GM19395 (cell line): ENCODE measurements around the gene RER1.
"Not testable (repeated sequence)": the region's sequence is repeated elsewhere in the genome, so short reads cannot be mapped to it uniquely, and the experiment has no call there.

ENCODE experiments used
- ATAC-seq: cut with Tn5 transposase; IDR thresholded peaks from one replicate; pipeline ENCODE4 v1.9.1; 2021; ENCODE audit warnings: mild to moderate bottlenecking, moderate library complexity; ENCODE audit not compliant: unreplicated experiment

RER1 gene

DNA sequence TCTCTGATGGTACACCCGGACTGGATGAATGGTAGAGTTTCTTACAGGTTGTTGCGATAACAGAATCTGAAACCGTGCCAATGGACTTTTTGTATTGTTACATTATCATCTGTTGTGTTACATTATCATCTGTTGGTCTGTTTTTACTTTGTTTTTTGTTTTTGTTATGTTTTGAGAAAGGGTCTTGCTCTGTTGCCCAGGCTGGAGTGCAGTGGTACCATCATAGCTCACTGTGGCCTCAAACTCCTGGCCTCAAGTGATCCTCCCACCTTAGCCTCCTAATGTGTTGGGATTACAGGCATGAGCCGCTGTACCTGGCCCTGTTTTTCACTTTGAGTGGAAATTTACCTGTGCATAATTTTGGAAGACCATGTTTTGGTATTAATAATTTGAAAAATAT is 30.9 kb downstream of the RER1 start:
- ATAC-seq: no peak

DNA sequence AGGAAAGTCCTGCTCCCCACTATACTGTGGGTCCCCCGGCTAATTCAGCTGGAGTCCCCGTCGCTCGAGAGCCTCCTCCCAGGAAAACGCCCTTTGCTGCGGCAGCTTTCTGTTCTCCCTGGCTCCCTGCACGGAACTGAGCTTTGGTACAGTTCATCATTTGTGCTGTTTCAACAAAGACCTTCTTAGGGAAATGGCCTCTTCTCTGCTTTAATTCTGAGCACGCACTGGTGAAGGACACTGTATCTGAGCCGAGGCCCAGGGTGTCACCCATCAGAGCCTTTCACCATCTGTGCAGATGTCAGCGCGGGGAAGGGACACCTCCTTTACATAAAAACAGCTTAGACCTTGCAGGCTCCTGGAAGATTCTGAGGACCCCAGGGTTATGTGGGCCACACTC is 34.3 kb downstream of the RER1 start:
- no peak for ATAC-seq

DNA sequence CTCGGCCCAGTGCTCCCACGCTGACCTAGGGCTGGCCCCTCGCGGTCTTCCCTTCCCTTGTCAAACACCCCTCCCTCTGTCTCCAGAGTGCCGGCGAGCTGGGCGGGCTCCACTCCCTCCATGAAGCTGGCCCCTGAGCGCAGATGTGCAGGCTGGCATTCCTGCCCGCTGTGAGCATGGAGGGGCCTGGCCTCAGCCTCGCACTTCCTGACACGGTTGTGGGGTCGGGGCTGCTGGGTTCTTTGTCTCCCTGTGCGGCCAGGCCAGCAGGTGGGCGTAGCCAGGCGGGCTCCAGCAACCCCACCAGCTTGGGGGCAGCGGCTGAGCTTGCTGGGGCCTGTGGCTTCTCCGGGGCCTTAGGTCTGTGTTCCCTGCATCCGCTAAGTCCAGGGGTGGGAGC is 34.9 kb downstream of the RER1 start:
- no peak for ATAC-seq

DNA sequence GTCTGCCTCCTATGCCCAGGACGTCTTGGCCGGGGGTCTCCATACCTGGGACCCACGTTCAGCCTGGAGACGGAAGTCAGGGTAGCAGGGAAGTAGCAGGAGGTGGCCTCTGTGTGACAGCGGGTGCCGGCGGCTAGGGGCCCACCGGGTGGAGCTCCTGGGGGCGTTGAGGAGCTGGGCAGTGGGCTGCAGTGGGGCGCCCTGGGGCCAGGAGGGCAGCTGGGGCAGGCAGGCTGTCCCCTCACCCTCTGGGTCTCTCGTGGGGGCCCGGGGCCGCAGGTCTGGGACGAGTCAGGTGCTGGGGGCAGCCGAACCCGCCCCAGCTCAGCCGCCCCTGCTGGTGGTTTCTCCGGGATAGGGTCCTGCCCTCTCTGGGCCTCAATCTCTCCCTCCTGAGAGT is 35.4 kb downstream of the RER1 start:
- ATAC-seq: no peak

DNA sequence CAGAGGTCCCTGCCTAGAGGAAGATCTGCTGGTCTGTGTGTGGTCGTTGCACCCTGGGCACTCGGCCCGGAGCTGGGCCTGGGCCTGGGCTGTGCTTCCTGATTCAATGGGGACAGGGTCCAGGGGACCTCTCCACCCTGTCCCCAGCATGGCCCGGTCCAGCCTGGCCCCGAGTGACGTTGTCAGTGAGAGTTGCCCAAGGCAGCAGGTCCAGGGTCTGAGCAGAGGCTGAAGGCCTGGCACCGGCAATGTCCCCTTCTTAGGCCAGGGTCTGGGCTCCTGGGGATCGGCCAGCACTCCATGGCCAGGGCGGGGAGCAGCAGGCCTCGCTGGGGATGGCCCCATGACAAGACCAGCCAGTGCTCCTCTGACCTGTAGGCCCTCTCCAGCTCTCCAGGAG is 36.3 kb downstream of the RER1 start:
- ATAC-seq: no peak

DNA sequence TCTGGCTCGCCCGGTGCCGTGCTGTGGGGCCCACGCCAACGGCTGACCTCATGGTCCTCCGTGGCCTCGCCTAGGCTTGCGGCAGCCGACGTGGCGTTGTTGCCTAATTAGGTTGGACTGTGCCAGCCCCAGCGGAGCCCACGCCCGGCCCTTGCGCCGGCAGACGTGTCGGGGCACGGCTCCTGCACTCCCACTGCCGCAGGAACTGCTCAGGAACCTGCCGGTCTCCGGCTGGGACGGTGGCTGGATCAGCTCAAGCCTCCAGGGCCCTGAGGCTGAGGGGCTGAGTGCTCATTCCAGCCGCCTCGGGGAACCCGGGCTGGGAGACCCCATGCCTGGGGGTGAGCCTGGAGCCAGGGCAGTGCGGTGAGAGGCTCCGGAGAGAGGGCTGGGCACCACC is 36.8 kb downstream of the RER1 start:
- no peak for ATAC-seq

DNA sequence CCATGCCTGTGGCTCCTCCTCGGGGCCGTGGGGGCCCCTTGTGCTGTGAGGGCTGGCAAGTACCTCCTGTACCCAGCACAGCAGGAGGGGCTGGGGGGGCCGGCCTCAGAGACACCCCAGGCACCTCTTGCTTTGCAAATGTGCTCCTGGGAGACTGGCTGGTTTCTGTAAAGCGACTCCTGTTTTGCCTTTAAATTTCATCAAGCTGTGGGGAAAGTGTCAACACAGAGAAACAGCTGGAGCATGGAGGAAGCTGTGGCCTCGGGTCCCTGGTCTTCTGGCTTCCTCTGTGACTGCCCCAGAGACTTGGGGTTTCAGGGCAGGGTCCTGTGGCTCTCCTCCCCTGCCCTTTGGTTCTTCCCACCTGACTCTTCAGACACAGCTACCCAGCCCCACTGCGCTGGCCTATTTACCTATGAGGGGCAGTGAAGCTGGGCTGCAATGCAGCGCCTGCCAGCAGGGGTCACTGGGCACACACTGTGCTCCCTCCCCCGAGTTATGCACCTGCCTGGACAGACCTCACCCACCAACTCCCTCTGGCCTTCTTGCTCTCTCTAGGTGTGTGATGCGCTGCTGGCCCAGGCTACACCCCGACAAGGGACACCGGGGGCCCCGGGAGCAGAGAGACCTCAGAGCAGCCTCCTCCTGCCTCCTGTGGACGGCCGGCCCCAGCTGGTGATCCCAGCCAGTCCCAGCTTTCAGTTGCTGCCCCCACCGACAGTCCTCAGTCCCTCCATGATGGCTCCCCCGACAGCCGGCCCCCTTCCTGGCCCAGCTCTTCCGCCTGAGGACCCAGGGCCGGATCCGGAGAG is 38.3 kb downstream of the RER1 start:
- no peak for ATAC-seq

DNA sequence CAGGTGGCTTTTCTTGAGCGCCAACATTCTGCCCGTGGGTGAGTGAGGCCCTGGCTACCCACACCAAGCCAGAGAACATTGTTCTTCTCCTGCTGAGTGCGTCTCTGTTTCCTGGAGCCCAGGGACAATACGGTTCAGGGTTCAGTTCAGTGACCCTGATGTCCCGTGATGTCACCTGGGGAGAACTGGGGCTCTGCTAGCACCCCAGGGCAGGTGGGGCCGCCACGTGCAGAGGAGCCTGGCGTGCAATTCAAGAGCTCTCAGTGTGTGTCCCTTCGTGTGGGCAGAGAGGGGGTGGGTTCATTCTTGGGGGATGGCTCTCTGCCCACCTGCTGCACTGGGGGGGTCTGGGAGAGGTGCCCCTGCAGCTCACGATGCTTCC is 38.9 kb downstream of the RER1 start:
- no peak for ATAC-seq

DNA sequence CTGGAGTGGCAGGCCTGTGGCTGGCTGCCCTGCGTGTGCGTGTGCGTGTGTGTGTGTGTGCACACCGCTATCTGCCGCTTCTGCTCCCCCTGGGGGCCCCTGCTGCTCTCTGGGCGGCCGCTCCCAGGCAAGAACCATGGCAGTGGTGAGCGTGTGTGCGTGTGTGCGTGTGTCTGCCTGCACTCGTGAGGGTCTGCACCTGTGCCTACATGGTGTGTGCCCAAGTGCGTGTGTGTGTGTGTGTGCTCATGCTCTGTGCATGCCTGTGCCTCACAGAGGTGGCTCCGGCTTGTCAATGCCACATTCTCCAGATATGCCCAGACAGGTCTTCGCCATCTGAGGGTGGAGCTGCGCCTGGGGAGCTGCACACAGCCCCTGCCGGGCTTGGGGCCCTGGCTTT is 39.5 kb downstream of the RER1 start:
- ATAC-seq: no peak

DNA sequence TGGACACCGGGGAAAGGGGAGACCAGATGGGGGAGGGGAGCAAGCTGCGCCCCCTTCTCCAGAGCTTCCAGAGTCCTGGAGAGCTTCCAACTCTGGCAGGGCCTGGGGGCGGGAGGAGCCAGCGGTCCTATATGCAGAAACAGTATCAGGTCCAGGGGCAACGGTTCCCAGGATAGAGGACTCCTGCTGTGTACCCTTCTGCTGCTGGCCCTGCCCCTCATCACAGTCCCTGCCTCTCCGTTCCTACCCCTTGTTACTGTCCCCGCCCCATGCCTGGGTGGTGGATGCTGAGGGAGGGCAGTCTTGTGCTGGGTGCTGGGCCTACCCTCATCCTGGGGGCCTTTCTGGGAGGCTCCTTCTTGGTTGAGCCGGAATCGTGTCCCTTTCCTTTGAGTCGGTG is 39.9 kb downstream of the RER1 start:
- no peak for ATAC-seq

DNA sequence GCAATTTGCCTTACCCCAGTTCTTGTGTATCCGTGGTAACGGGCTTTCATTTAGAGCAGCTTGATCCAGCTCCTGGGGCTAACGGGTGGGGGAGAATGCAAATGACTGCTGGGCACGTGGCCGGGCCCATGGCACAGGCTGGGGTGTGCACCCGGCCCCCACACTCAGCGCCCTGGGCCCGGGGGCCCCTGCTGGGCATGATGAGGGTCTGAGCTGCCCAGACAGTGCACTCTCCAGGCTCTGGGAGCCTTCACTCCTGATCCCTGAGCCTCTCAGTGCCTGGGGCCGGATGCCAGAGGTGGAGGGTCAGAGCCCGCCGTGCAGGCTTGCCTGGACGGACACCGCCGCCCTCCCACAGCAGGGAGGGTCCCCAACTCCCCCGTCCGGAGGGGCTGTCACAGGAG is 40.8 kb downstream of the RER1 start:
- no peak for ATAC-seq

DNA sequence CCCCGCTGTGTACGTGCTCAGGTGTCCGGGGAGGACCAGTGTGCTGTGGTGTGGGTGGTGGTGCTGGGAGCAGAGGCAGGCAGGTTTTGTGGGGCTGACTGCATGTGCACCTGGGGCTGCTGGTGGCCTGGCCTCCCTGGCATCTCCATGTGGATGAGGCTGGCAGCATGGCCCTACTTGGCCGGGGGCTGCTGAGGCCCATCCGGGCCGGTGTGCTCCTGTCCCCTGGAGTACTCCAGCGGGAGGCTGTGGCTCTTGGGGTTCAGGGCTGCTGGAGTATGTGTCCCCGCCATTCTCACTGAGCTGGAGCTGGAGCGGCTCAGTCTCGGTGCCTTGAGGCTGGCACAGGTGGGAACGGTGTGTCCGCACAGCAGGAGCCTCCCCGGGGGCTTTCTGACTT is 41.6 kb downstream of the RER1 start:
- ATAC-seq: no peak

DNA sequence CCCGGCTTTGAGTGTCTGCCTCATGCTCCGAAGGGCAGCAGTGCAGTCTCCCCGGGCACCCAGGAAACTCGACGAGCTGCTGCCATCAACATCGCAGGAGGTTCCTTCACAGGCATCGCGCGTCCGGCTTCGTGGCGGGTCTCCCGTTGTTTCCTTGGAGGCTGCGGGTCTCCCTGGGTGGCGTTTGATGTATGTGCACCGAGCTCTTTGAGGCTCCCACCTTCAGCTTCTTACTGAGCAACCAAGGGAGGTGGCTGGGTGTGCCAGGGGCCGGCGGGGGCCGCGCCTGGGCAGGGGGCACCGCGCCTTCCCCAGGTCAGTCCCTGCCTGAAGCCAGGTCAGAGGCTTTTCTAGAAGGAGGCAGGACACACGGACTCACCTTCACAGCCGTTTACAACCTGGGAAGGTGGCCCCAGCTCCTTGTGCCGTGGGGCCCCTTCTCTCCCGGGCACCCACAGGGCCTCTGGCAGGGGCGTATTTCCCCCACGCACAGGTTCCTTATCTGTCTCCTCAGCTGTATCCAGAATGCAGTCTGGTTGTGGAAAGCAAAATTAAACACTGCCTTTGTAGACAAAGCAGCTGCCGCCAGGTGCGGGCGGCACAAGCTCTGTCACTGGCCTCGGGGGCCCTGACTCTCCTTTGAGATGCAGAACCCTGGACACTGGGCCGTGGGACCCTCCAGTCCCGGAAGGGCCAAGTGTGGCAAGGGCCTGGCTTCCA is 42.5 kb downstream of the RER1 start:
- no peak for ATAC-seq

DNA sequence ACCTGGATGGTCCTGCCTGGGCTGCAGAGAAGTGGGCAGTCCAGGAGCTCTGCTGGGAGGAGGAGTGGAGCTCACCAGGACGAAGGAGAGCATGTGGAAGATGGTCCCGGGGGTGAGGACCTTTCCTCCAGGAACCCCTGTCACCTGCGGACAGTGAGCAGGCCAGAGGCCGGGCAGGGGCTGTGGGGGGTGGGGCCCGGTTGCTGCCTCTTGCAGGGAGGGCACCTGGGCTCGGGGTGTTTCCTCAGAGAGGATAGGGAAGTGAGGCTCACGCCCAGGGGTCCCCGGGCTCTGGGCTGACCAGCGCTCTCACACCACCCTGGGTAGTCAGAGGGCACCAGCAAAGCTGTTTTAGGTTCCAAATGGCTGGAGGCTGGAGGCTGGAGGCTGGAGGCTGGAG is 43.5 kb downstream of the RER1 start:
- ATAC-seq: no peak

DNA sequence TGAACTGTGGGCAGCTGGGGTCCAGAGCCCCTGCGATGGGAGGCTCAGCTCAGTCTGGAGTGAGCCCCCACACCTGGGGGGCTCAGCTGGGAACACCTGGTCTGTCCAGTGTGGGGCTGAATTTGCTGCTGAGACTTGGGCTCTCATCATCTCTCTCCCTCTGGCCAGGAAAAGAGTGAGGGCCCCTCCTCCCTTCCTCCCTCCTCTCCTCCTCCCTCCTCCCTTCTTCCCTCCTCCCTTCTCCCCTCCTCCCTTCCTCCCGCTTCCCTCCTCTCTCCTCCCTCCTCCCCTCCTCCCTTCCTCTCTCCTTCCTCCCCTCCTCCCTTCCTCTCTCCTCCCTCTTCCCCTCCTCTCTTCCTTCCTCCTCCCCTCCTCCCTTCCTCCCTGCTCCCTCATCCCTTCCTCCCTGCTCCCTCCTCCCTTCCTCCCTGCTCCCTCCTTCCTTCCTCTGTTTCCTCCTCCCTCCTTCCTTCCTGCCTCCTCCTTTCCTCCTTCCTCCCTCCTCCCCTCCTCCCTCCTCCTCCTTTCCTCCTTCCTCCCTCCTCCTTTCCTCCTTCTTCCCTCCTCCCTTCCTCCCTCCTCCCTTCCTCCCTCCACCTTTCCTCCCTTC is 44.2 kb downstream of the RER1 start:
- no peak for ATAC-seq

DNA sequence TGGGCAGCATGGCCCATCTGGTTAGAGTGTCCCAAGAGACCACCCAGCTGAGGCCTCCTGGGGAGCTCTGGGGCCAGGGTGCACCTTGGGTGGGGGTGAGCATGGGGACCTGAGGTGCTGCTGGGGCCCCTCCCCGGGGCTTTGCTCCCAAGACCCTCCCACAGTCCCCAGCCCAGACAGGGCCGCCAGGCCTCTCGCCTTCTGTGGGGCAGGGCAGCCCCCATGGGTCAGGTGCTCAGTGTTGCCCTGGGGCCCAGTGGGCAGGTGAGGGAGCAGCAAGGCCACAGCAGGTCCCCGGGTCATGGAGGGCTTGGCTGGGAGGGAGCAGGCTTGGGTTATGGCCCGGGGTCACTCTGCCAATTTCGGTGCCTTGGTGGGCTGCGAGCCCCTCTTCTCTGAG is 45.2 kb downstream of the RER1 start:
- no peak for ATAC-seq

DNA sequence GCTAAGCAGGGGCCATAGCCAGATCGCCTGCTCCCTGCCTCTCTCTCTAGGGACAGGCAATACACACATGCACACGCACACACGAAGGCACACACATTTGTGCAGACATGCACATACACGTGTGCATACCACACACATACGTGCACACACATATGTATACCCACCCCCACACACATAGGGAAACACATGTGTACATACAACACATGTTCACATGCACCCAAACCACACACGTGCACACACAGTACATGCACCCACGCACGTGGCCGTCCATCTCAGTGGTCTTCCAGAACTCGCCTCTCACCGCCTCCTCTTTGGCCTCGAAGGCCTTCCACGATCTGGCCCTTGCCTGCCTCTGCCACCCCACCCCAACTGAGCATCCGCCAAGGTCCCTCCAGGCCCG is 46.0 kb downstream of the RER1 start:
- ATAC-seq: no peak

DNA sequence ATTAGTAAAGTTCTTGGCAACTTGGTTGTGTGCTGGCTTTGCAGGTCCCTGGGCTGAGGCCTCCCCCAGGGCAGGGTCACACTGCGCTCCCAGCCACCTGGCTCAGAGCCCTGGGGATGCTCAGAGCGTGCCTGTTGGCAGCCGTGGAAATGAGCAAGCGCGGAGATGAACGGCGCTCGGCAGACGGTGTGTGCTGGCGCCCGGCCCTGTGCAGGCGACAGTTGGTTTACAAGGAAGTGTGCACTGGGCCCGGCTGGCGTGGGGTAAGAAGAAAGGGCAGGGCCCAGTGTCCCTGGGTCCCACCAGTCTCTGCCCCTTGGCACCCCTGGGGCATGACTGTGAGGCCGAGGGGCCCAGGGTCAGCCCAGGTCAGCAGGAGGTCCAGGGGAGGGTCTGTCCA is 46.4 kb downstream of the RER1 start:
- ATAC-seq: no peak

DNA sequence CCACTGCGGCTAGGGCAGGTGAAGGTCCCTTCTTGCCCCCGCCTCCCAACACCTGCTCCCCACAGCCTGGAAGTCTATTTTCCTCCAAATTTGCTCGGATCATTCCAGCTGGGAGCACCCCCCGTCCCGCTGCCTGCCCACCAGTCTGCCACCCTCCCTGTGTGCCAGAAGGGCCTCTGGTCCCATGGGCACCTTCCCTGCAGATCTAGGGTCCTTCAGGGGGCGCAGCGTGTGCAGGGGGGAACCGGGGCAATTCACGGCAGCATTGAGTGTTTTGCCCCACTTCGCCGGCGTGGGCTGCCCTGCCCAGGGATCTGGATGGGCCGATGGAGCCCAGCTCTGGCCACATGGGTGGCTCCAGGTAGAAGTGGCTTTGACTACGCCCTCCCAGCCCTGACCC is 47.0 kb downstream of the RER1 start:
- ATAC-seq: no peak

DNA sequence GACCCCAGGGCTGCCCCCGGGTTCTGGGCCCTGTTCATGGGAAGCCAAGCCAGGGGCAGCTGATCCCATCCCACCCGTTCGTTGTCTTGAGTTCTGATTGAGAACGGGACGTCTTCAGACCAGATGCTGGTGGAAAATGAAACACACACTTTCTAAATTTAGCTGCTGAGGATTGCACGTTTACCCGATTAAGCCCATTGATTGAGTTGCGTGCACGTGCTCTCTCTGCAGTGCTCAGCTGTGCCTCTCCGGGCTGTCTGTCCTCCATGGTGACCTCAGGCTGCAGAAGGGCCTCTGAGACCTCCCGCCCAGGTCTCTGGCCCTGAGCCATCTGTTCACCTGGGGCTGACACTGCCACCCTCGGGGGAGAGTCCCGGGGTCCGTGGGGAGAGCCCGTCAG is 47.7 kb downstream of the RER1 start:
- ATAC-seq: no peak

DNA sequence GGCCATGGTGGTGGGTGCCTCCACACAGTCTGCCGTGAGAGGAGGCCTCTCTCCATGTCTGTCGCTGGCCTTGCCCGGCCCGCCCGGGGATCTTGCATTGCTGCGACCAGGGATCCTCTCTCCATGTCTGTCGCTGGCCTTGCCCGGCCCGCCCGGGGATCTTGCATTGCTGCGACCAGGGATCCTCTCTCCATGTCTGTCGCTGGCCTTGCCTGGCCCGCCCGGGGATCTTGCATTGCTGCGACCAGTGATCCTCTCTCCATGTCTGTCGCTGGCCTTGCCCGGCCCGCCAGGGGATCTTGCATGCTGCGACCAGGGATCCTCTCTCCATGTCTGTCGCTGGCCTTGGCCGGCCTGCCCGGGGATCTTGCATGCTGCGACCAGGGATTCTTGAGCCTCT is 48.7 kb downstream of the RER1 start:
- not testable (repeated sequence) for ATAC-seq

DNA sequence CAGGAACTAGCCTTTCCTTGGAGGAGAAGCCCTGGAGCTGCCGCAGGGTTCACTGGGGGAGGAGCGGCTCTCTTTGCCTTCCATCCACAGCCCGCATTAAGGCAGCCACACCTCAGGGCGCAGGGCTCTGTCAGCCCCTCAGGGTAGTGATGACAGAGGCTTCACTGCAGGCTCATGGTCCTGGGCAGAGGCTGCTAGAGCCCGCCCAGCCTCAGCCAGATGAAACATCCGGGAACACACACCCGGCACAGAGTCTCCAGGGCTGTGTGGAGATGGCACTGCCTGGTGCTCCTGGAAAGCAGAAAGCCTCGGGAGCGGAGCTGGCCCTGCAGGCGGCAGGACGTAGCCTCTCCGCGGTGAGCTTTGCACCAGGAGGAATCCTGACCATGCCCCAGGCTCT is 50.1 kb downstream of the RER1 start:
- ATAC-seq: no peak
